H1 (cell line): ENCODE results near the gene LPO. TPM values are rescaled to one million over a fixed set of nuclear protein-coding genes. Genes with fewer than 3 reads are reported as not detected.

Experiments used
- FOSL1 ChIP-seq: IDR thresholded peaks from 2 replicates; pipeline ENCODE4 v1.6.1; 2011; ENCODE audit warnings: mild to moderate bottlenecking, low read depth, low read length, moderate library complexity; ENCODE audit not compliant: insufficient read depth
- SAP30 ChIP-seq: fragments of 300-600 bp; sonication (generic); IDR thresholded peaks from 2 replicates; pipeline ENCODE4 v1.7.1; 2012; ENCODE audit warnings: low read length, moderate library complexity, mild to moderate bottlenecking, inconsistent platforms; ENCODE audit not compliant: insufficient read depth, insufficient replicate concordance
- TCF12 ChIP-seq: IDR thresholded peaks from 2 replicates; pipeline ENCODE4 v1.6.1; 2011; ENCODE audit warnings: low read depth, mild to moderate bottlenecking, low read length
- polyA plus RNA-seq, 7 experiments: library from polyadenylated mRNA; depleted of rRNA in 3 of 7; stranded (reverse) in 5 of 7; unstranded in 2 of 7; fragments of >200 nt in 5 of 7; fragments of 200-250 nt in 2 of 7; gene quantifications; 1 replicate in 5 of 7; 2 replicates in 1 of 7; 4 replicates in 1 of 7; pipeline versions ENCODE4 v1.2.1 to v1.2.3, GENCODE V29; 2011 to 2013; ENCODE audit warnings: missing spikeins in 2 of 7, mixed read lengths in 2 of 7
- total RNA-seq: library from RNA; stranded (reverse); fragmentation: NEBNext Ultra II Directional; extraction: Animal tissue kit (Norgen Biotek cat#: 25700); gene quantifications from 2 replicates; pipeline ENCODE4 v1.2.1, GENCODE V29; 2021
- TF ChIP-seq, protein P1 (sequence below): fragments of 300-600 bp; sonication (generic); IDR thresholded peaks from 2 replicates; pipeline ENCODE4 v1.7.1; 2012; ENCODE audit warnings: low read length, moderate library complexity, mild to moderate bottlenecking, inconsistent platforms; ENCODE audit not compliant: insufficient replicate concordance
- TF ChIP-seq, protein P2 (sequence below): IDR thresholded peaks from 2 replicates; pipeline ENCODE4 v1.6.1; 2012; ENCODE audit warnings: inconsistent platforms

LPO gene
- total and polyA plus RNA-seq, 2 of the 8 experiments (the other 6 are each of a cell fraction or from before 2014, with no cell fraction given) = 0.38 to 0.52 TPM

DNA sequence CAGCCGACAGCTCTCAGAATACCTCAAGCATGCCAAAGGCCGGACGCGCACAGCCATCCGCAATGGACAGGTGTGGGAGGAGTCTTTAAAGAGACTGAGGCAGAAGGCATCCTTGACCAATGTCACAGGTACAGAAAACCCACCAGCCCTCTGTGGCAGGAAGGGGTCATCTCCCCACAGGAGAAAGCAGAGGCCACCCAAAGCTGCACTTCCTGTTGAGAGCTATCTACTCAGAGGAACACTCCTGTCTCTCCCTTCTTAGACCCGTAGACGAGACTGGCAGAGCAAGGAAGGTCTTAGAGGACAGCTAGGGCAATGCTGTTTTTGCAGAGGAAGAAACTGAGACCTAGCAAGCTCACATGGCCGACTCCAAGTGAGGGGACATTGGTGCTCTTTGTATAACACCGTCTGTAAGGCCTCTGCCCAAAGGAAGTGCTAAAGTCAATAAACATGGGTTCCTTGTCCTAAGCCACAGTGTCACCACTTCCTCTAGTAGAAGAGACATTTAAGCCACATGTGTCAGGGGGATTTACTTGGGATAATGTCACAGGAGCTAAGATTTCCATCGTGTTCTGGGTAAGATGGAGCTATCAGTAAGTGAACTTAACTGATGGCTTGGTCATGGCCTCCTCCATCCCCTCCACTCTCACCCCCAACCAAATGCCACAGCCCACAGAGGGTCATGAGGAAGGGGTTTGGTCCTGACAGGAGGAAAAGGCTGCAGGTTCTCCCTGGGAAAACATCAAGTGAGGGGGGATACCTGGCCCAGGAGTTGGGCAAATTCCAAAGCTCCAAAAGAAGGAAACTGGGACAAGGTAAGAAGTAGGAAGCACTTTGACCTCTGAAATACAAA is 9.4 kb downstream of the LPO start (continued):
- TF ChIP-seq, protein P1, sequence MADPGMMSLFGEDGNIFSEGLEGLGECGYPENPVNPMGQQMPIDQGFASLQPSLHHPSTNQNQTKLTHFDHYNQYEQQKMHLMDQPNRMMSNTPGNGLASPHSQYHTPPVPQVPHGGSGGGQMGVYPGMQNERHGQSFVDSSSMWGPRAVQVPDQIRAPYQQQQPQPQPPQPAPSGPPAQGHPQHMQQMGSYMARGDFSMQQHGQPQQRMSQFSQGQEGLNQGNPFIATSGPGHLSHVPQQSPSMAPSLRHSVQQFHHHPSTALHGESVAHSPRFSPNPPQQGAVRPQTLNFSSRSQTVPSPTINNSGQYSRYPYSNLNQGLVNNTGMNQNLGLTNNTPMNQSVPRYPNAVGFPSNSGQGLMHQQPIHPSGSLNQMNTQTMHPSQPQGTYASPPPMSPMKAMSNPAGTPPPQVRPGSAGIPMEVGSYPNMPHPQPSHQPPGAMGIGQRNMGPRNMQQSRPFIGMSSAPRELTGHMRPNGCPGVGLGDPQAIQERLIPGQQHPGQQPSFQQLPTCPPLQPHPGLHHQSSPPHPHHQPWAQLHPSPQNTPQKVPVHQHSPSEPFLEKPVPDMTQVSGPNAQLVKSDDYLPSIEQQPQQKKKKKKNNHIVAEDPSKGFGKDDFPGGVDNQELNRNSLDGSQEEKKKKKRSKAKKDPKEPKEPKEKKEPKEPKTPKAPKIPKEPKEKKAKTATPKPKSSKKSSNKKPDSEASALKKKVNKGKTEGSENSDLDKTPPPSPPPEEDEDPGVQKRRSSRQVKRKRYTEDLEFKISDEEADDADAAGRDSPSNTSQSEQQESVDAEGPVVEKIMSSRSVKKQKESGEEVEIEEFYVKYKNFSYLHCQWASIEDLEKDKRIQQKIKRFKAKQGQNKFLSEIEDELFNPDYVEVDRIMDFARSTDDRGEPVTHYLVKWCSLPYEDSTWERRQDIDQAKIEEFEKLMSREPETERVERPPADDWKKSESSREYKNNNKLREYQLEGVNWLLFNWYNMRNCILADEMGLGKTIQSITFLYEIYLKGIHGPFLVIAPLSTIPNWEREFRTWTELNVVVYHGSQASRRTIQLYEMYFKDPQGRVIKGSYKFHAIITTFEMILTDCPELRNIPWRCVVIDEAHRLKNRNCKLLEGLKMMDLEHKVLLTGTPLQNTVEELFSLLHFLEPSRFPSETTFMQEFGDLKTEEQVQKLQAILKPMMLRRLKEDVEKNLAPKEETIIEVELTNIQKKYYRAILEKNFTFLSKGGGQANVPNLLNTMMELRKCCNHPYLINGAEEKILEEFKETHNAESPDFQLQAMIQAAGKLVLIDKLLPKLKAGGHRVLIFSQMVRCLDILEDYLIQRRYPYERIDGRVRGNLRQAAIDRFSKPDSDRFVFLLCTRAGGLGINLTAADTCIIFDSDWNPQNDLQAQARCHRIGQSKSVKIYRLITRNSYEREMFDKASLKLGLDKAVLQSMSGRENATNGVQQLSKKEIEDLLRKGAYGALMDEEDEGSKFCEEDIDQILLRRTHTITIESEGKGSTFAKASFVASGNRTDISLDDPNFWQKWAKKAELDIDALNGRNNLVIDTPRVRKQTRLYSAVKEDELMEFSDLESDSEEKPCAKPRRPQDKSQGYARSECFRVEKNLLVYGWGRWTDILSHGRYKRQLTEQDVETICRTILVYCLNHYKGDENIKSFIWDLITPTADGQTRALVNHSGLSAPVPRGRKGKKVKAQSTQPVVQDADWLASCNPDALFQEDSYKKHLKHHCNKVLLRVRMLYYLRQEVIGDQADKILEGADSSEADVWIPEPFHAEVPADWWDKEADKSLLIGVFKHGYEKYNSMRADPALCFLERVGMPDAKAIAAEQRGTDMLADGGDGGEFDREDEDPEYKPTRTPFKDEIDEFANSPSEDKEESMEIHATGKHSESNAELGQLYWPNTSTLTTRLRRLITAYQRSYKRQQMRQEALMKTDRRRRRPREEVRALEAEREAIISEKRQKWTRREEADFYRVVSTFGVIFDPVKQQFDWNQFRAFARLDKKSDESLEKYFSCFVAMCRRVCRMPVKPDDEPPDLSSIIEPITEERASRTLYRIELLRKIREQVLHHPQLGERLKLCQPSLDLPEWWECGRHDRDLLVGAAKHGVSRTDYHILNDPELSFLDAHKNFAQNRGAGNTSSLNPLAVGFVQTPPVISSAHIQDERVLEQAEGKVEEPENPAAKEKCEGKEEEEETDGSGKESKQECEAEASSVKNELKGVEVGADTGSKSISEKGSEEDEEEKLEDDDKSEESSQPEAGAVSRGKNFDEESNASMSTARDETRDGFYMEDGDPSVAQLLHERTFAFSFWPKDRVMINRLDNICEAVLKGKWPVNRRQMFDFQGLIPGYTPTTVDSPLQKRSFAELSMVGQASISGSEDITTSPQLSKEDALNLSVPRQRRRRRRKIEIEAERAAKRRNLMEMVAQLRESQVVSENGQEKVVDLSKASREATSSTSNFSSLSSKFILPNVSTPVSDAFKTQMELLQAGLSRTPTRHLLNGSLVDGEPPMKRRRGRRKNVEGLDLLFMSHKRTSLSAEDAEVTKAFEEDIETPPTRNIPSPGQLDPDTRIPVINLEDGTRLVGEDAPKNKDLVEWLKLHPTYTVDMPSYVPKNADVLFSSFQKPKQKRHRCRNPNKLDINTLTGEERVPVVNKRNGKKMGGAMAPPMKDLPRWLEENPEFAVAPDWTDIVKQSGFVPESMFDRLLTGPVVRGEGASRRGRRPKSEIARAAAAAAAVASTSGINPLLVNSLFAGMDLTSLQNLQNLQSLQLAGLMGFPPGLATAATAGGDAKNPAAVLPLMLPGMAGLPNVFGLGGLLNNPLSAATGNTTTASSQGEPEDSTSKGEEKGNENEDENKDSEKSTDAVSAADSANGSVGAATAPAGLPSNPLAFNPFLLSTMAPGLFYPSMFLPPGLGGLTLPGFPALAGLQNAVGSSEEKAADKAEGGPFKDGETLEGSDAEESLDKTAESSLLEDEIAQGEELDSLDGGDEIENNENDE = no peak
- no peak for TF ChIP-seq FOSL1
- TF ChIP-seq SAP30 = no peak
- TF ChIP-seq, protein P2, sequence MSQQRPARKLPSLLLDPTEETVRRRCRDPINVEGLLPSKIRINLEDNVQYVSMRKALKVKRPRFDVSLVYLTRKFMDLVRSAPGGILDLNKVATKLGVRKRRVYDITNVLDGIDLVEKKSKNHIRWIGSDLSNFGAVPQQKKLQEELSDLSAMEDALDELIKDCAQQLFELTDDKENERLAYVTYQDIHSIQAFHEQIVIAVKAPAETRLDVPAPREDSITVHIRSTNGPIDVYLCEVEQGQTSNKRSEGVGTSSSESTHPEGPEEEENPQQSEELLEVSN = no peak
- TF ChIP-seq TCF12 = no peak
- TF ChIP-seq, all 59 proteins: peak for 0
